ENCODE results near the gene SNAPC2.
A peak's percentile ranks its signal among the peaks of the same experiment; 100 is the strongest.

The SNAPC2 gene

GRCh38 chr19:7940841-7941240, 20.7 kb downstream of the SNAPC2 start:
- peaks cover 18% of the 10 kb centered on the region for H3K36me3 ChIP-seq (ENCODE audit: control insufficient read depth, insufficient read depth, low read length)
- H3K9me3 ChIP-seq (ENCODE audit: control insufficient read depth, low read length), result no peaks in the 10 kb centered on the region
- no peaks in the 10 kb centered on the region for H3K4me1 ChIP-seq (ENCODE audit: control insufficient read depth, insufficient read depth, low read length)
- WGBS, 2 experiments, result 93 to 94% methylated on average over 13 of the region's 13 CpGs
- H3K4me3 ChIP-seq (ENCODE audit: insufficient read depth, low read depth, low read length), result no peak overlapping the region
- H3K27ac ChIP-seq (ENCODE audit: insufficient read depth, low read depth, low read length, poor library complexity, severe bottlenecking), result no peak overlapping the region
- H3K27me3 ChIP-seq (ENCODE audit: control insufficient read depth, insufficient read depth, low read length, poor library complexity, severe bottlenecking), result no peaks in the 10 kb centered on the region

DNA sequence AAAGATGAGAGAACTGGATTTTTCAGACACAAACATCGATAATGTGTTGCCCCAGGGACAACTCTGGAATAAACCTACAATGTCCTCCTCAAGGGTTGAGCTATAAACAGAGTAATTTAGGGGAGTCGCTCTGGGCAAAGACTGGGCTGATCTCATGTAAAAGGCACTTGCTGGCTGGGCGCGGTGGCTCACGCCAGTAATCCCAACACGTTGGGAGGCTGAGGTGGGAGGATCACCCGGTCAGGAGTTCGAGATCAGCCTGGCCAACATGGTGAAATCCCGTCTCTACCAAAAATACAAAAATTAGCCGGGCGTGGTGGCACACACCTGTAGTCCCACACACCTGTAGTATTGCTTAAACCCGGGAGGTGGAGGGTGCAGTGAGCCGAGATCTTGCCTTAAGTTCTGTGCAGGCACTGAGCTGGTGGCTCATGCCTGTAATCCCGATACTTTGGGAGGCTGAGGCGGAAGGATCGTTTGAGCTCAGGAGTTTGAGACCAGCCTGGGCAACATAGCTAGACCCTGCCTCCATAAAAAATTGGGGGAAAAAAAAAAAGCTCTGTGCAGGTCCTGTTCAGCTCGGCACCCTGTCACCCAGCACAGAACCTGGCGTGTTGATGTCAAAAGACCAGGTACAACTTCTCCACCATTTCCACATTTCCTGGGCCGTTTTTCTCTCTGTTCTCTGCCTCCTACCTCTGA, 21.9 kb downstream of the SNAPC2 start:
- H3K36me3 ChIP-seq (ENCODE audit: control insufficient read depth, insufficient read depth, low read length), result peaks cover 16% of the 10 kb centered on the region
- no peak overlapping the region for H3K27ac ChIP-seq (ENCODE audit: insufficient read depth, low read depth, low read length, poor library complexity, severe bottlenecking)
- H3K4me3 ChIP-seq (ENCODE audit: insufficient read depth, low read depth, low read length), result no peak overlapping the region
- 92 to 95% methylated on average over 19 of the region's 19 CpGs for WGBS, 2 experiments
- no peaks in the 10 kb centered on the region for H3K4me1 ChIP-seq (ENCODE audit: control insufficient read depth, insufficient read depth, low read length)
- no peaks in the 10 kb centered on the region for H3K9me3 ChIP-seq (ENCODE audit: control insufficient read depth, low read length)
- no peaks in the 10 kb centered on the region for H3K27me3 ChIP-seq (ENCODE audit: control insufficient read depth, insufficient read depth, low read length, poor library complexity, severe bottlenecking)

DNA sequence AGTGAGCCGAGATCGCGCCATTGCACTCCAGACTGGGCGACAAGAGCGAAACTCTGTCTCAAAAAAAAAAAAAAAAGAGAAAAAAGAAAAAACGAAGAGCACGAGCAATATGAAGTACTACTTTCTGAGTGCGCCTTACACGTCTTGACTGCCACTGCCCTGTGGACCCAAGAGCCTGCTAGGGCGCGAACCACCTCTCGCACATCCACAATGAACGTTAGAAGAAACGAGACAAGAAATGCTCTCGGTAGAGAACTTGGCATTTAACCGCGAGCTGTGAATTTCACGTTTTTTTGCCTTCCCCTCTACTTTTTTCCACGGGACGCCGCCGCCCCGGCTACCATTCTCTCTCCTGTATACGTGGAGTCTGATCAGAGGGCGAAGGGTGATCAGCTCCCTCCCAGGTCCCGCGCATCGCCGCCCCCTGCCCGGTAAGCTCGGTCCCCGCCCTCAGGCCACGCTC, 22.9 kb downstream of the SNAPC2 start:
- no peaks in the 10 kb centered on the region for H3K27me3 ChIP-seq (ENCODE audit: control insufficient read depth, insufficient read depth, low read length, poor library complexity, severe bottlenecking)
- peaks cover 16% of the 10 kb centered on the region for H3K36me3 ChIP-seq (ENCODE audit: control insufficient read depth, insufficient read depth, low read length)
- H3K4me3 ChIP-seq (ENCODE audit: insufficient read depth, low read depth, low read length), result peak overlapping the region; percentile 96
- no peaks in the 10 kb centered on the region for H3K9me3 ChIP-seq (ENCODE audit: control insufficient read depth, low read length)
- no peaks in the 10 kb centered on the region for H3K4me1 ChIP-seq (ENCODE audit: control insufficient read depth, insufficient read depth, low read length)
- WGBS, 2 experiments, result 11 to 12% methylated on average over 33 of the region's 33 CpGs
- H3K27ac ChIP-seq (ENCODE audit: insufficient read depth, low read depth, low read length, poor library complexity, severe bottlenecking), result peak overlapping the region; percentile 95

DNA sequence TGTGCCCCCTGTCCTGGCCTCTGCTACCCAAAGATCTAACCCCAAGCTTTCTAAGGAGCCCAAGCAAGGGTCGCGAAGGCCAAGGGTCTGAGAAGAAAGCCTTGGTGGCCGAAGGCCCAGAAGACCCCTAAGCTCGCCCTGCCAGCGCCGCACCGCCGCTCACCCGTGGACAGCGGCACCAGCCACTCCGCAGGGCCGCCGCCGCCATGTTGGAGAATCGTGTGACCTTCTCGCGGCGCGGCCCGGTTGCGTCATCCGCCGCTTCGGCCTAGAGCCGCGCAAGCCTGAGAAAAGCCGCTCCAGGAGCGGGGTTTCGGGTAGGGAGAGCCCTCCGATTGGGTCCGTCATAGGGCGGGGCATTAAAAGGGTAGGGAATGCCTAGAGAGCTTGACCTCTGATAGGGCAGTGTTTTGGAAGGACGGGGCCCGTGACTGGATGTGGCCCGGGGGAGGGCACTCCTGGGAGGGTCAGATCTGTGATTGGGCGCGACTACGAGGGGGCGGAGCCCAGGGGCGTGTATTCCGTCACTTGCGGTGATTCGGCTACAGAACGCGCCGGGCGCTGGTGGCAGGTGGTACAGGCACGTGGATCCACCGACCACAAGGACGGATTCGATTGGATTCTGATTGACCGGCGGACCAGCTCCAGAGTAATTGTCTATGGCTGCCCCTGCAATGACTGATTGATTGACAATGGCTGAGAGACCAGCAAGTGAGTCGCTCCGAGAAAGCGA, 23.5 kb downstream of the SNAPC2 start, which contains the start of gene TIMM44:
Gene TIMM44, minus strand, starts transcription at position 223 of the 733 bp plus-strand sequence. Its CDS starts 15 bp downstream, at position 208.
- H3K9me3 ChIP-seq (ENCODE audit: control insufficient read depth, low read length), result no peaks in the 10 kb centered on the region
- peak within 1 kb of the TSS; percentile 96 for H3K4me3 ChIP-seq (ENCODE audit: insufficient read depth, low read depth, low read length)
- WGBS, 2 experiments, result 1% methylated on average over 56 of the region's 56 CpGs
- H3K36me3 ChIP-seq (ENCODE audit: control insufficient read depth, insufficient read depth, low read length), result peaks cover 15% of the 10 kb centered on the region
- H3K27ac ChIP-seq (ENCODE audit: insufficient read depth, low read depth, low read length, poor library complexity, severe bottlenecking), result peak within 1 kb of the TSS; percentile 95
- H3K4me1 ChIP-seq (ENCODE audit: control insufficient read depth, insufficient read depth, low read length), result no peaks in the 10 kb centered on the region
- no peaks in the 10 kb centered on the region for H3K27me3 ChIP-seq (ENCODE audit: control insufficient read depth, insufficient read depth, low read length, poor library complexity, severe bottlenecking)

DNA sequence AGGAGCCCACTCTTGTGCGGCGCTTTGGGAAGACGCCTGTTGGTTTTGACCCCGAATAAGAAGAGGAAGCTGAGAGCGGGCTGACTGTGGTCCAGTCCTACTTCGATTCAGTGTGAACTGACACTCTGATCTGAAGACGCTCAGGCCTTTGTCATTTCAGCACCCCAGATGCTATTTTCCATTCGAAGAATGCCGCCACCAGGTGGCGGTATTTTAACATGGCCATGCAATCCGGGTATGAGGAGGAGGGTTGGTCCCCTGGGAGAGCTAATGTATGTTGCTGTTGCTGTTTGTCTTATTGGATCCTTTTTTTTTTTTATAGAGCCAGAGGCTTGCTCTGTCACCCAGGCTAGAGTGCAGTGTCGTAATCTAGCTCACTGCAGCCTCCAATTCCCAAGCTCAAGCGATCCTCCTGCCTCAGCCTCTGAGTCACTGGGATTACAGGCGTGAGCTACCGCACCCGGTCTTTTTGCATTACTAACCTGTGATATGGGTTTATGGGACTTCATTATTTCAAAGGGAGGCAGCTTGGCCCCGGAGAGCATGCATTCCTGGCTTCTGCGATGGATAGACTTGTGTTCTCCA, 24.1 kb downstream of the SNAPC2 start:
- Histone ChIP-seq H3K36me3 (ENCODE audit: control insufficient read depth, insufficient read depth, low read length) (peaks cover 9% of the 10 kb centered on the region), H3K27me3 (ENCODE audit: control insufficient read depth, insufficient read depth, low read length, poor library complexity, severe bottlenecking) (no peaks in the 10 kb centered on the region), H3K27ac (ENCODE audit: insufficient read depth, low read depth, low read length, poor library complexity, severe bottlenecking) (peak overlapping the region; percentile 94), H3K9me3 (ENCODE audit: control insufficient read depth, low read length) (no peaks in the 10 kb centered on the region), H3K4me1 (ENCODE audit: control insufficient read depth, insufficient read depth, low read length) (no peaks in the 10 kb centered on the region), H3K4me3 (ENCODE audit: insufficient read depth, low read depth, low read length) (peak overlapping the region; percentile 96)
- WGBS, 2 experiments, result 32 to 33% methylated on average over 18 of the region's 18 CpGs

DNA sequence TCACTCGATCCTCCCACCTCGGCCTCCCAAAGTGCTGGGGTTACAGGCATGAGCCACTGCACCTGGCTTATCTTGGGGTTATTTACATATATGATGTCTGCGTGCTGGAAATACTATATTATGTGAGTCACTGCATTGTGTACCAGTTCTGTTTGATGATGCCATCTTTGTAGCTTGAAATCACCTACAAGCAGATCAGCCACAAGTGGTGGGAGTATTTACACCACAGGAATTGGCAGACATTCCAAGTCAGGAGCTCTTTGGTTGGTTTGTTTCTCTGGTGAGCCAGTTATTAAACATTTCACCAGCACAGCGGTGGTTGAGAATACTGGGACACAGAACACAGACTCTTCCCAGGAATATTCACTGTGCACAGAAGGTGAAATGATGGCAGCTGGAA, 27.8 kb downstream of the SNAPC2 start:
- Histone ChIP-seq H3K27me3 (ENCODE audit: control insufficient read depth, insufficient read depth, low read length, poor library complexity, severe bottlenecking) (no peaks in the 10 kb centered on the region), H3K36me3 (ENCODE audit: control insufficient read depth, insufficient read depth, low read length) (no peaks in the 10 kb centered on the region), H3K4me3 (ENCODE audit: insufficient read depth, low read depth, low read length) (no peak overlapping the region), H3K9me3 (ENCODE audit: control insufficient read depth, low read length) (no peaks in the 10 kb centered on the region), H3K4me1 (ENCODE audit: control insufficient read depth, insufficient read depth, low read length) (no peaks in the 10 kb centered on the region), H3K27ac (ENCODE audit: insufficient read depth, low read depth, low read length, poor library complexity, severe bottlenecking) (no peak overlapping the region)
- 93 to 94% methylated on average over 4 of the region's 4 CpGs for WGBS, 2 experiments

DNA sequence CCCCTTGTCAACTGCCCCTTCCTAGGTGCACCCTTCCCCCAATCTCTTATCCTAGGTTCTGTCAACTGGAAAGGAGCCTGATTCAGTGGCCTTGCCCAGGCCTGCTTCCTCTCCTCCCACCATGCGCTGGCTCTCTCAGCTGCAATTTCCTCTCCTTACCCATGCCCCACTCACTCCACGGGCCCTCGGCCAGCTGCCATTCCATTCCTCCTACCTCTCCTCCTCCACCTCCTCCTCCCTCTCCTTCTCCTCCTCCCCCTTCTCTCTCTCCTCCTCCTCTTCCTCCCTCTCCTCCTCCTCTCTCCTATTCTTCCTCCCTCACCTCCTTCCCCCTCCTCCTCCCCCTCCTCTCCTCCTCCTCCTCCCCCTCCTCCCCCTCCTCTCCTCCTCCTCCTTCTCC, 32.9 kb downstream of the SNAPC2 start:
- H3K4me1 ChIP-seq (ENCODE audit: control insufficient read depth, insufficient read depth, low read length), result no peaks in the 10 kb centered on the region
- no peaks in the 10 kb centered on the region for H3K27me3 ChIP-seq (ENCODE audit: control insufficient read depth, insufficient read depth, low read length, poor library complexity, severe bottlenecking)
- no peaks in the 10 kb centered on the region for H3K9me3 ChIP-seq (ENCODE audit: control insufficient read depth, low read length)
- 61 to 69% methylated on average over 3 of the region's 3 CpGs for WGBS, 2 experiments
- no peaks in the 10 kb centered on the region for H3K36me3 ChIP-seq (ENCODE audit: control insufficient read depth, insufficient read depth, low read length)
- no peak overlapping the region for H3K4me3 ChIP-seq (ENCODE audit: insufficient read depth, low read depth, low read length)
- no peak overlapping the region for H3K27ac ChIP-seq (ENCODE audit: insufficient read depth, low read depth, low read length, poor library complexity, severe bottlenecking)

GRCh38 chr19:7953576-7953975, 33.4 kb downstream of the SNAPC2 start:
- Histone ChIP-seq H3K27ac (ENCODE audit: insufficient read depth, low read depth, low read length, poor library complexity, severe bottlenecking) (no peak overlapping the region), H3K4me1 (ENCODE audit: control insufficient read depth, insufficient read depth, low read length) (no peaks in the 10 kb centered on the region), H3K27me3 (ENCODE audit: control insufficient read depth, insufficient read depth, low read length, poor library complexity, severe bottlenecking) (no peaks in the 10 kb centered on the region), H3K9me3 (ENCODE audit: control insufficient read depth, low read length) (no peaks in the 10 kb centered on the region), H3K4me3 (ENCODE audit: insufficient read depth, low read depth, low read length) (no peak overlapping the region), H3K36me3 (ENCODE audit: control insufficient read depth, insufficient read depth, low read length) (no peaks in the 10 kb centered on the region)
- 79 to 82% methylated on average over 7 of the region's 7 CpGs for WGBS, 2 experiments

DNA sequence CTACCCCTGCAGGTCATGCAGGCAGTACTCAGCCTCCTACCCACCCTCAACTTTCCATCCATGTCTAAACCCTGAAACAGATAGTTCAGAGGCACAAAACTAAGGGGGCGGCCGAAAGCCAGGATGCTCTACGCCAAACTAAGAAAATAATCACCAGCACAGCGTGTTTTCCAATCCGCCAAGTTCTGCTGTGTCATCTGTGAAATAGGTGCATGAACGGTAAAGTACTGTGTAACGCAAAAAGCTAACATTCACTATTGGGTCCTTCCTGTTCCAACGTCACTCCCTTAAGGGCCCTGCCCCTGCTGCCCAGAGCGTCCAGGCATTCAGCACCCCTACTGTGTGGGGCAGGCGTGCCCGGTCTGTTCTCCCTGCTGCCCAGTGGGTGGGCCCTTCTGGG, 35.6 kb downstream of the SNAPC2 start:
- Histone ChIP-seq H3K4me1 (ENCODE audit: control insufficient read depth, insufficient read depth, low read length) (no peaks in the 10 kb centered on the region), H3K4me3 (ENCODE audit: insufficient read depth, low read depth, low read length) (no peak overlapping the region), H3K9me3 (ENCODE audit: control insufficient read depth, low read length) (no peaks in the 10 kb centered on the region), H3K36me3 (ENCODE audit: control insufficient read depth, insufficient read depth, low read length) (peaks cover under 1% of the 10 kb centered on the region), H3K27me3 (ENCODE audit: control insufficient read depth, insufficient read depth, low read length, poor library complexity, severe bottlenecking) (no peaks in the 10 kb centered on the region), H3K27ac (ENCODE audit: insufficient read depth, low read depth, low read length, poor library complexity, severe bottlenecking) (no peak overlapping the region)
- WGBS, 2 experiments, result 83 to 88% methylated on average over 11 of the region's 11 CpGs

DNA sequence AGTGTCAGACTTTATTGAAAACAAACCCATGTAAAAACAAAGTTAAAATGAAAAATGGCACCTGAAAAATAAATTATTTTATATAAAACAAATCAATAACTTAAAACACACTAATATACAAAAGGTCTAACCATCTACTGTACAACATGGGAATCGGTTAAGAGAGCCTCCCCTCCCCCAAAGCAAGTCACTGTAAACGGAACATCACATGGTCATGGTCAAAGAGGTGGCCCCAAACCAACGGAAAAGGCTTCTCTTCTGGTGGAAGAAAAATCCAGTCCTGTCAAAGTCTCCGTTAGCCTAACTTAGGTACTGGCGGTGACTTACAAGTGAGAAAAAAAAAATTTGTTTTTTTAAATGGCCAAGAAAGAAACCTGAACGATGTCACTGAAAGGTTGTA, 39.1 kb downstream of the SNAPC2 start:
- Histone ChIP-seq H3K36me3 (ENCODE audit: control insufficient read depth, insufficient read depth, low read length) (peaks cover 28% of the 10 kb centered on the region), H3K4me1 (ENCODE audit: control insufficient read depth, insufficient read depth, low read length) (no peaks in the 10 kb centered on the region), H3K4me3 (ENCODE audit: insufficient read depth, low read depth, low read length) (no peak overlapping the region), H3K9me3 (ENCODE audit: control insufficient read depth, low read length) (no peaks in the 10 kb centered on the region), H3K27ac (ENCODE audit: insufficient read depth, low read depth, low read length, poor library complexity, severe bottlenecking) (no peak overlapping the region), H3K27me3 (ENCODE audit: control insufficient read depth, insufficient read depth, low read length, poor library complexity, severe bottlenecking) (no peaks in the 10 kb centered on the region)
- 90 to 97% methylated on average over 6 of the region's 6 CpGs for WGBS, 2 experiments
